Measurements from ENCODE around the gene ACTL10. TPM values are rescaled to one million over a fixed set of nuclear protein-coding genes. Genes with fewer than 3 reads are reported as not detected.

The ACTL10 gene
- total RNA-seq, 2 donors from 2014 or later = 2.6 to 3.1 TPM

GRCh38 chr20:33653900-33654596, 12.7 kb upstream of the ACTL10 start:
- TF ChIP-seq CTCF (IDR thresholded peaks at IDR 0.05) = no peak
- peaks cover 0 to 8% of the 10 kb centered on the region in 2 donors for H3K4me1 ChIP-seq (ENCODE audit: control insufficient read depth in 1 of 2, low read depth in 2 of 2)
- DNase-seq (ENCODE audit: low spot score) (no peak), ATAC-seq (ENCODE audit: insufficient number of reproducible peaks, low FRiP score, low read depth) (no peak)
- no peaks in the 10 kb centered on the region for H3K27me3 ChIP-seq (replicated peaks; ENCODE audit: insufficient read depth)
- H3K27ac ChIP-seq = no peak overlapping the region
- peaks cover 9% of the 10 kb centered on the region for H3K36me3 ChIP-seq
- no peaks in the 10 kb centered on the region for H3K9me3 ChIP-seq
- no peak overlapping the region for H3K4me3 ChIP-seq

- DNase-seq (ENCODE audit: low spot score) (no peak), ATAC-seq (ENCODE audit: insufficient number of reproducible peaks, low FRiP score, low read depth) (no peak)
Observed at GRCh38 chr20:33654680-33655161, 12.0 kb upstream of the ACTL10 start.

DNA sequence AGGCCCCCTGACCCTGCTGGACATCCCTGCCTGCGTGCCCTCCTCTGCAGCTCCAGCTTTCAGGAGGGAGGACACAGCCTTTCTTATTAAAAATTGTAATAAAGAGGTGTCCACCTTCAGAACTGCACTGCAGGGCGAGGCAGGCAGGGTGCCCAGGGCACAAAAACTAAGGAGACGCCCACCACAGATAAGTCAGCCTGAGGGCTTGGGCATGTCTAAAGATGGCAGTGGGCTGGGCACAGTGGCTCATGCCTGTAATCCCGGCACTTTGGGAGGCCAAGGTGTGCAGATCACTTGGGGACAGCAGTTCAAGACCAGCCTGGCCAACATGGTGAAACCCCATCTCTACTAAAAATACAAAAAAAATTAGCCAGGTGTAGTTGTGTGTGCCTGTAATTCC, 11.6 kb upstream of the ACTL10 start:
- H3K27me3 ChIP-seq (replicated peaks; ENCODE audit: insufficient read depth) = no peaks in the 10 kb centered on the region
- ATAC-seq (ENCODE audit: insufficient number of reproducible peaks, low FRiP score, low read depth) = no peak
- H3K27ac ChIP-seq = no peak overlapping the region
- no peak overlapping the region for H3K4me3 ChIP-seq
- H3K9me3 ChIP-seq = no peaks in the 10 kb centered on the region
- no peak for DNase-seq (ENCODE audit: low spot score)
- H3K4me1 ChIP-seq (ENCODE audit: control insufficient read depth in 1 of 2, low read depth in 2 of 2) = peaks cover 0 to 8% of the 10 kb centered on the region in 2 donors
- no peak for TF ChIP-seq CTCF (IDR thresholded peaks at IDR 0.05)
- peaks cover 19% of the 10 kb centered on the region for H3K36me3 ChIP-seq

More at GRCh38 chr20:33654680-33655161, 12.0 kb upstream of the ACTL10 start:
- no peak overlapping the region for H3K4me3 ChIP-seq
- H3K4me1 ChIP-seq (ENCODE audit: control insufficient read depth in 1 of 2, low read depth in 2 of 2) = peaks cover 0 to 8% of the 10 kb centered on the region in 2 donors
- H3K27me3 ChIP-seq (replicated peaks; ENCODE audit: insufficient read depth) = no peaks in the 10 kb centered on the region
- H3K27ac ChIP-seq = no peak overlapping the region
- H3K36me3 ChIP-seq = peaks cover 15% of the 10 kb centered on the region
- H3K9me3 ChIP-seq = no peaks in the 10 kb centered on the region
- no peak for TF ChIP-seq CTCF (IDR thresholded peaks at IDR 0.05)

DNA sequence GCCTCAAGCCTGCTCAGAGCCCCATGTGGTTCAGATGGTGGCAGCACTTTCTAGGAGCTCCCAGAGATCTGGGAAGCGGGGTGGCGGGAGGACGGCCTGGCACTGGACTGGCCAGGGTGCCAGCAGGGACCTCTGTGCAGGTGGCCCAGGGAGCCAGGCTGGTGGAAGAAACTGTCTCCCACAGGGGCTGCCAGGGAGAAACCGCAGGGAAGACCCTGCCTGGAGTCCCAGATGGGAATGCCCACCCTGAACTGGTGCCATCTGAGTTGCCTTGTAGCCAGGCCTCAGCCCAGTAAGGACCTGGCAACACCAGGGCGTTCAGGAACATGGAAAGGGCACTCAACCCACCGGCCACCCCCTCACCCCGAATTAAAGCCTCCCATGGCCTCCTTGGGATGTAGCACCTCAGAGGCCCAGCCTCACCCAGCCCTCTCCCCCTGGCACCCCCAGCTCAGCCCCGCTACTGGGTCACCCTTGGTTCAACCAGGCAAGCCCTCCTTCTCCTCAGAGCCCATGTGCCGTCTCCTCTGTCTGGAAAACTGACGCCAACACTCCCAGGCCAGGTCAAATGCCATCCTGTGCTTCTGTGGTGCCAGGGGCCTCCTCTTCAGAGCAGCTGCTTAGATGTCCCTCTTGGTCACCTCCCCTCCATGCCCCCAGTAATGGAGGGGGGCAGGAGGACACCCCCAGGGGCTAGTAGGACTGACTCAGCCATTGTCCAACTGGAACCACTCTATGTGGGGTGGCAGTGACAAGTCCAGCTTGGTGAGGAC, 10.5 kb upstream of the ACTL10 start:
- Histone ChIP-seq H3K9me3 (no peaks in the 10 kb centered on the region), H3K27ac (no peak overlapping the region), H3K4me3 (no peak overlapping the region), H3K36me3 (peaks cover 20% of the 10 kb centered on the region), H3K4me1 (ENCODE audit: control insufficient read depth in 1 of 2, low read depth in 2 of 2) (peaks cover 0 to 8% of the 10 kb centered on the region in 2 donors), H3K27me3 (replicated peaks; ENCODE audit: insufficient read depth) (no peaks in the 10 kb centered on the region)
- TF ChIP-seq CTCF (IDR thresholded peaks at IDR 0.05) = no peak
- no peak for DNase-seq (ENCODE audit: low spot score)
- no peak for ATAC-seq (ENCODE audit: insufficient number of reproducible peaks, low FRiP score, low read depth)
